Ovary (tissue), 9 donors: ENCODE results near the gene EPB41L1. TPM values are rescaled to one million over a fixed set of nuclear protein-coding genes. Genes with fewer than 3 reads are reported as not detected.

Experiments
- DNase-seq, 5 donors: peaks; one replicate each; pipeline ENCODE4 v3.0.0-alpha.2; 2019 to 2020
- H3K27ac ChIP-seq, 2 donors: fragments of 200-600 bp; one replicate each; pipeline versions ENCODE4 v1.5.1 to v1.8.0; 2019 to 2022
- H3K27me3 ChIP-seq: fragments of 200-600 bp; one replicate; pipeline ENCODE4 v1.8.0; 2022
- H3K36me3 ChIP-seq: fragments of 200-600 bp; sonication (generic); one replicate; pipeline ENCODE4 v1.5.1; 2019
- H3K4me1 ChIP-seq: one replicate; pipeline ENCODE4 v1.8.1; 2013; ENCODE audit warnings: mild to moderate bottlenecking, moderate library complexity; ENCODE audit not compliant: insufficient read depth
- H3K4me3 ChIP-seq: fragments of 200-600 bp; sonication (generic); one replicate; pipeline ENCODE4 v1.5.1; 2017
- H3K9me3 ChIP-seq, 2 donors: fragments of 200-600 bp in 1 of 2; sonication (generic) in 1 of 2; one replicate each; pipeline versions ENCODE4 v1.5.1 to v1.8.1; 2013 to 2019; ENCODE audit warnings: mild to moderate bottlenecking in 1 of 2, moderate library complexity in 1 of 2
- EP300 ChIP-seq: sonication (generic); formaldehyde crosslinking; IDR thresholded peaks from one replicate; pipeline ENCODE4 v1.6.1; 2017; ENCODE audit warnings: antibody characterized with exemption
- POLR2A ChIP-seq: fragments of 450-650 bp; IDR thresholded peaks from one replicate; pipeline ENCODE4 v1.6.1; 2017; ENCODE audit warnings: antibody characterized with exemption, mild to moderate bottlenecking, moderate library complexity
- whole genome bisulfite sequencing, 3 donors: extraction: QIAGEN DNeasy Blood & Tissue Kit in 1 of 3; methylation state at CpG; one replicate each; pipeline versions ENCODE4 v1.1.5 to v1.1.7; 2013 to 2017; 5-methylcytosine and 5-hydroxymethylcytosine counted together
- intact Hi-C, 4 donors: fragments of 100-400 bp; cut with DNase I; formaldehyde crosslinking; loops; one replicate each; pipeline versions ENCODE4 v1.11.0 to v1.15.1; 2022 to 2023
- polyA plus RNA-seq, 2 donors: library from polyadenylated mRNA; stranded (reverse); fragments of 200-250 nt in 1 of 2; fragments of 350-450 nt in 1 of 2; fragmentation: Illumina TruSeq in 1 of 2; extraction: RNeasy Lipid Tissue Mini Kit (QIAGEN cat#74804) in 1 of 2; gene quantifications; one replicate each; pipeline ENCODE4 v1.2.3, GENCODE V29; 2013 to 2014
- total RNA-seq, 7 donors: library from RNA; depleted of rRNA in 2 of 7; stranded (reverse); fragments of >200 nt in 2 of 7; fragmentation: NEBNext Ultra II Directional in 3 of 7; extraction: Animal tissue kit (Norgen Biotek cat#: 25700) in 3 of 7; gene quantifications; one replicate each; pipeline versions ENCODE4 v1.1.0 to v1.2.4, GENCODE V29; 2016 to 2023
- TF ChIP-seq, protein P1 (sequence below), 3 donors: fragments of 450-650 bp in 2 of 3; fragments of 200-600 bp in 1 of 3; IDR thresholded peaks; one replicate each; pipeline versions ENCODE4 v1.5.1 to v1.8.0; 2016 to 2022; ENCODE audit warnings: antibody characterized with exemption in 3 of 3, mild to moderate bottlenecking in 1 of 3
- donor health status: DM: no; HTN: no; CAD: no; lungs with moderate emphysema.
- donor health status: DM: no; HTN: no; CAD: no.
- donor health status: Bipolar disorder and iron deficiency.
- donor health status: DM: yes; HTN: yes; CAD: no.
- donor health status: DM: no; HTN: no; CAD: no.
- donor health status: DM: yes; HTN: yes; CAD: no.

The EPB41L1 gene
- total and polyA plus RNA-seq, 9 donors = 23.4 to 207 (median 63.2) TPM

DNA sequence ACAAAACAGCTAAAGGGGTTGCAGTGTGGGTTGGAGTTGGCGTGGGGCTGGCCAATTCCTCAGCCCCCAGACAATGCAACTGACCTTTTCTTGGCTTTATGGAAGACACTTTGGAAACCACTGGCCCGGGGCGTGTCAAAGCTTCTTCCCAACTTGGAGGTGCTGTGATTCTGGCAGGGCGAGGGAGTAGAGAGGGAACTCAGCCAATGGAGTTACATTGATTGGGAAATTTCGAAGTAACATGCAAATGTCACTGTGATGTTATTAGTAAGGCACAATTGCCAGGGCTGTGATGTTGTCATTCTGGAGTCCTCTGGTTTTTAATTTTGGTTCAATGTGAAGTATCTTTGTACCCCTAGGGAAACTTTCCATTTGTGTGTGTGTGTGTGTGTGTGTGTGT is 41.5 kb upstream of the EPB41L1 start:
- no peak overlapping the region for H3K27ac ChIP-seq
- TF ChIP-seq, protein P1, sequence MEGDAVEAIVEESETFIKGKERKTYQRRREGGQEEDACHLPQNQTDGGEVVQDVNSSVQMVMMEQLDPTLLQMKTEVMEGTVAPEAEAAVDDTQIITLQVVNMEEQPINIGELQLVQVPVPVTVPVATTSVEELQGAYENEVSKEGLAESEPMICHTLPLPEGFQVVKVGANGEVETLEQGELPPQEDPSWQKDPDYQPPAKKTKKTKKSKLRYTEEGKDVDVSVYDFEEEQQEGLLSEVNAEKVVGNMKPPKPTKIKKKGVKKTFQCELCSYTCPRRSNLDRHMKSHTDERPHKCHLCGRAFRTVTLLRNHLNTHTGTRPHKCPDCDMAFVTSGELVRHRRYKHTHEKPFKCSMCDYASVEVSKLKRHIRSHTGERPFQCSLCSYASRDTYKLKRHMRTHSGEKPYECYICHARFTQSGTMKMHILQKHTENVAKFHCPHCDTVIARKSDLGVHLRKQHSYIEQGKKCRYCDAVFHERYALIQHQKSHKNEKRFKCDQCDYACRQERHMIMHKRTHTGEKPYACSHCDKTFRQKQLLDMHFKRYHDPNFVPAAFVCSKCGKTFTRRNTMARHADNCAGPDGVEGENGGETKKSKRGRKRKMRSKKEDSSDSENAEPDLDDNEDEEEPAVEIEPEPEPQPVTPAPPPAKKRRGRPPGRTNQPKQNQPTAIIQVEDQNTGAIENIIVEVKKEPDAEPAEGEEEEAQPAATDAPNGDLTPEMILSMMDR (IDR thresholded peaks at IDR 0.05) = no peak
- no peak for TF ChIP-seq POLR2A
- TF ChIP-seq EP300 = no peak

DNA sequence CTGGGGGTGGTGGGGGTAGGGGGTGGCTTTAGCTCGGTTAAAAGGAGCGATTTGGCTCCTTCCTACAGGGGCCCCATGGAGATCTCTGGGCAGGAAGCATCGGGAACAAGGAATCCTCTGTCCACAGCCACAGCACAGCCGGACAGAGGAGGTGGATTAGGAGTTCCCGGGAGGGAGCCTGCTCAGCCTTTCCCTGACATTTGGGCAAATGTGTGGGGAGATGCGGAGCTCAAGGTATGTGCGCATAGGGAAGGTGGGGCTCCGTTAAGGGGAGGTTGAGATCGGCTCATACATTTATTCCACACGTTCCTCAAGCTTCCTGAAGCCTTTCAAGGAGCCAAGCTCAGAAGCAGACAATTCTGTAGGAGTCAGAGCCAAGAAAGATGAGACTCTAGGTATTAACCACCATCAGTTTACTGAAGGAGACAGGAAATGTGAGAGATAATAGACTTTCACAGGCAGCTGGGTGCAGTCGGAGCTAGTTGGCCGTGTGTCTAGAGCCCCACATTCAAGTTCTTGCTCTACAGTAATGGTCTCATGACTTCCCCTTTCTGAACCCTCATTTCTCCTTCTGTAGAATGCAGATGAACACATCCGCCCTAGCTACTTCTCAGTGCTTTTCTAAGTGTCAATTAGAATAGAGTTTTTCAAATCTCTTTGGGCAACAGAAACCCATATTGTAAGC is 40.8 kb upstream of the EPB41L1 start:
- 40 to 58% (median 43%) methylated on average over 13 of the region's 13 CpGs for WGBS, 3 donors
- intact Hi-C loops = no loop called here
- Histone ChIP-seq H3K4me3 (no peak overlapping the region), H3K9me3 (no peaks in the 10 kb centered on the region), H3K4me1 (no peaks in the 10 kb centered on the region), H3K27ac (no peak overlapping the region), H3K27me3 (no peaks in the 10 kb centered on the region), H3K36me3 (no peaks in the 10 kb centered on the region)
- no peak for DNase-seq
- TF ChIP-seq, protein P1 (IDR thresholded peaks at IDR 0.05) = no peak
- TF ChIP-seq EP300 (no peak), POLR2A (no peak)

More for the DNA sequence above, 41.5 kb upstream of the EPB41L1 start:
- Histone ChIP-seq H3K4me3 (no peak overlapping the region), H3K27me3 (no peaks in the 10 kb centered on the region), H3K36me3 (no peaks in the 10 kb centered on the region), H3K4me1 (no peaks in the 10 kb centered on the region), H3K9me3 (no peaks in the 10 kb centered on the region)
- no peak for DNase-seq
- intact Hi-C loops = no loop called here
- WGBS, 3 donors = 81 to 91% (median 90%) methylated on average over 5 of the region's 5 CpGs

DNA sequence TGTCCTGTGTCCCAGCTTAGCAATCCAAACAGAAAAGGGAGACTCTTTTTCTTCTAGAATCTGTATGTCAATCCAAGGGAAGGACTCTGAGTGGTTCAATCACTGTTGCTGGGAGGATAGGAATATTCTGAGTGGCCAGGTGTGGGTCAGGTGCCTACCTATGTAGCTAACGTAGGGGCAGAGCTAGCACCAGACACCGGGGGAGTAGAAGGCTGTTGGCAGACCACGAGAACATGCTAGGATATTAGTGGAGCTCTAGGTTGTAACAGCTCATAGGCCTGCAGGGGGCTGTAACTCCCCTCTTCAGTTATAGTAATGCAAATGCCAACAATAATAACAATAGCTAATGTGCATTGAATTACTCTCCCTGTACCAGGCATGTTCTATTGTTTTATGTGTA is 39.8 kb upstream of the EPB41L1 start:
- no peak for DNase-seq
- intact Hi-C loops = no loop called here
- no peaks in the 10 kb centered on the region for H3K4me1 ChIP-seq
- H3K27ac ChIP-seq = no peak overlapping the region
- no peaks in the 10 kb centered on the region for H3K36me3 ChIP-seq
- WGBS, 3 donors = 78 to 89% (median 83%) methylated on average over 3 of the region's 3 CpGs
- H3K4me3 ChIP-seq = no peak overlapping the region
- no peaks in the 10 kb centered on the region for H3K9me3 ChIP-seq
- H3K27me3 ChIP-seq = no peaks in the 10 kb centered on the region
- no peak for TF ChIP-seq POLR2A
- TF ChIP-seq, protein P1 (IDR thresholded peaks at IDR 0.05) = no peak
- no peak for TF ChIP-seq EP300

DNA sequence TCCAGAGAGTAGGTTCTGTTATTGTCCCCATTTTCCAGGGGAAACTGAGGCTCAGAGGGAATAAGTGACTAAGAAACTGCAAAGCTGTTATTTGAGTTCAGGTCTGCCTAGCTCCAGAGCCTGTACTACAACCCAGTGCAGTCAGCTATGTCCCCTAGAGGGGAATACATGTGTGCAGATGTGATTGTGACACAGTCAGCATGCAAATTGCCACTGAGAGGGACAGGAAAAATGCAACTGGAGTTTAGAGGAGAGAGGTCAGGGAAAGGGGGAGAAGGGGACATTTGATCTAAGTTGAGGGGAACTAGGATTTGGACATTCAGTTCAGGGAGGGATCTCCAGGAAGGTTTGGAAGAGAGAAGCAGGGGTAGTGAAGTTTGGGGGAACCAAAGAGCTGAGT is 38.6 kb upstream of the EPB41L1 start:
- H3K27me3 ChIP-seq = no peaks in the 10 kb centered on the region
- H3K4me1 ChIP-seq = no peaks in the 10 kb centered on the region
- no peaks in the 10 kb centered on the region for H3K36me3 ChIP-seq
- H3K4me3 ChIP-seq = no peak overlapping the region
- H3K9me3 ChIP-seq = no peaks in the 10 kb centered on the region
- no peak for DNase-seq
- TF ChIP-seq EP300 = no peak
- no peak for TF ChIP-seq POLR2A
- TF ChIP-seq, protein P1 (IDR thresholded peaks at IDR 0.05) = no peak
- no peak overlapping the region for H3K27ac ChIP-seq
- intact Hi-C loops = no loop called here
